HG02642 (cell line): ENCODE measurements around the gene ADRA2C.

Source experiments
- ATAC-seq: cut with Tn5 transposase; IDR thresholded peaks from one replicate; pipeline ENCODE4 v1.9.1; 2021; ENCODE audit warnings: mild to moderate bottlenecking; ENCODE audit not compliant: unreplicated experiment, poor library complexity

Gene ADRA2C

GRCh38 chr4:3766036-3766784 lies at the start of gene ADRA2C:
Gene ADRA2C (plus strand): TSS chr4:3766385. CDS start chr4:3766607, 222 bp downstream.
- ATAC-seq, result no peak

GRCh38 chr4:3716631-3717235 lies 49.5 kb upstream of the ADRA2C start:
- ATAC-seq, result no peak

- ATAC-seq, result no peak
Observed at GRCh38 chr4:3717241-3717640, 48.9 kb upstream of the ADRA2C start.

- ATAC-seq, result no peak
Observed at GRCh38 chr4:3718462-3718861, 47.7 kb upstream of the ADRA2C start.

- ATAC-seq, result no peak
Observed at GRCh38 chr4:3719191-3719590, 47.0 kb upstream of the ADRA2C start.

- ATAC-seq, result no peak
Observed at GRCh38 chr4:3719836-3720235, 46.3 kb upstream of the ADRA2C start.

- no peak for ATAC-seq
Observed at GRCh38 chr4:3720466-3720865, 45.7 kb upstream of the ADRA2C start.

- no peak for ATAC-seq
Observed at GRCh38 chr4:3721186-3721585, 45.0 kb upstream of the ADRA2C start.

GRCh38 chr4:3721627-3722026 lies 44.6 kb upstream of the ADRA2C start:
- no peak for ATAC-seq

GRCh38 chr4:3722446-3723231 lies 43.5 kb upstream of the ADRA2C start:
- no peak for ATAC-seq

- ATAC-seq, result no peak
Observed at GRCh38 chr4:3723232-3723642, 42.9 kb upstream of the ADRA2C start.

GRCh38 chr4:3724319-3725231 lies 41.6 kb upstream of the ADRA2C start:
- no peak for ATAC-seq

- ATAC-seq, result no peak
Observed at GRCh38 chr4:3725936-3726870, 40.0 kb upstream of the ADRA2C start.

- no peak for ATAC-seq
Observed at GRCh38 chr4:3727847-3728469, 38.2 kb upstream of the ADRA2C start.

GRCh38 chr4:3729188-3729881 lies 36.9 kb upstream of the ADRA2C start:
- no peak for ATAC-seq

- ATAC-seq, result no peak
Observed at GRCh38 chr4:3729882-3730226, 36.3 kb upstream of the ADRA2C start.

- ATAC-seq, result no peak
Observed at GRCh38 chr4:3730422-3731190, 35.6 kb upstream of the ADRA2C start.
